NCI-H2171 (cell line): ENCODE measurements around the gene RNF149.

Source experiments
- DNase-seq: peaks from one replicate; lab custom pipeline; 2025; lab: John Stamatoyannopoulos, UW

The RNF149 gene

DNA sequence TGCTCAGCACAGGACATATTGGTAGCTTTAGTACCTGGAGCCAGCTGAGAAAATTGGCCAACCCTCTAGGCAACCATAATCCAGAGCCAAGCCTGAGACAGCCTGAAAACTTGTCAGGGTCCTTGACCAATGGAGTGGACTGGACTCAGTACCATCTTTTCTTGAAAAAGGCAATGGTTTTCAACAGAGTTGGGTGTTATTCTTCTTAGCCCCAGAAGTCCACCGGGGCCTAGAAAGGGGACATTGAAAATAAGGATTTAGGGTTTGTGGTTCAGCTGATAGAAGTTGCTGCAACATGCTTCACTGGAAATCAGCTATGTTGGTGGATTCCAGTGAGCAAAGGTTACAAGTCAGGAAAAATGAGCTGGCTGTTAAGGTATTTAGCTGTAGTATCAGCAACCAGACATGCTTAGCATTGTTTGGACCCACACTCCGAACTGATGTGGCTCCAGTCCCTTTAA lies 77.9 kb downstream of the RNF149 start:
- no peak for DNase-seq
